Neural cell (in vitro differentiated cells): ENCODE measurements around the gene QSOX2. TPM values are rescaled to one million over a fixed set of nuclear protein-coding genes. Genes with fewer than 3 reads are reported as not detected.

Experiments
- H2AFZ ChIP-seq: fragments of 200-600, 300-800 bp; sonication (generic), shearing (Covaris generic); 2 replicates; pipeline ENCODE4 v1.6.0; 2014; ENCODE audit warnings: low read depth, mild to moderate bottlenecking, antibody characterized with exemption, low read length, moderate library complexity
- H3F3A ChIP-seq: fragments of 200-600 bp; shearing (Covaris generic); 2 replicates; pipeline ENCODE4 v1.6.1; 2016; ENCODE audit warnings: mild to moderate bottlenecking, moderate library complexity, mixed read lengths, antibody characterized with exemption, low read length; ENCODE audit not compliant: insufficient read depth, poor library complexity, severe bottlenecking
- H3K27ac ChIP-seq: fragments of 200-600, 300-800 bp; sonication (generic), shearing (Covaris generic); 2 replicates; pipeline ENCODE4 v1.5.1; 2014; ENCODE audit warnings: mild to moderate bottlenecking, low read length, moderate library complexity
- H3K27me3 ChIP-seq: fragments of 300-800, 200-600 bp; sonication (generic), shearing (Covaris generic); 2 replicates; pipeline ENCODE4 v1.6.0; 2014; ENCODE audit warnings: mild to moderate bottlenecking, low read depth, low read length, moderate library complexity; ENCODE audit not compliant: insufficient read depth
- H3K36me3 ChIP-seq: fragments of 300-800, 200-600 bp; sonication (generic), shearing (Covaris generic); 2 replicates; pipeline ENCODE4 v1.5.1; 2014; ENCODE audit warnings: mild to moderate bottlenecking, antibody characterized with exemption, low read length, moderate library complexity; ENCODE audit not compliant: insufficient read depth
- H3K4me2 ChIP-seq: fragments of 300-800, 200-600 bp; sonication (generic), shearing (Covaris generic); 2 replicates; pipeline ENCODE4 v1.6.0; 2014; ENCODE audit warnings: mild to moderate bottlenecking, low read length
- H3K4me3 ChIP-seq: fragments of 300-800, 200-600 bp; sonication (generic), shearing (Covaris generic); 2 replicates; pipeline ENCODE4 v1.5.1; 2014; ENCODE audit warnings: mild to moderate bottlenecking, low read length, moderate library complexity
- H3K79me2 ChIP-seq: fragments of 200-600 bp; shearing (Covaris generic); replicated peaks from 2 replicates; pipeline ENCODE4 v1.6.0; 2014; ENCODE audit warnings: mild to moderate bottlenecking, low read length, moderate library complexity; ENCODE audit not compliant: insufficient read depth
- H3K9ac ChIP-seq: fragments of 300-800, 200-600 bp; sonication (generic), shearing (Covaris generic); 2 replicates; pipeline ENCODE4 v1.6.1; 2016; ENCODE audit warnings: mild to moderate bottlenecking, low read length, mixed read lengths
- H3K9me2 ChIP-seq: fragments of 200-600 bp; shearing (Covaris generic); 2 replicates; pipeline ENCODE4 v1.6.1; 2016; ENCODE audit warnings: mild to moderate bottlenecking, low read length, mixed read lengths; ENCODE audit not compliant: insufficient read depth
- H3K9me3 ChIP-seq: fragments of 200-600, 300-800 bp; sonication (generic), shearing (Covaris generic); 2 replicates; pipeline ENCODE4 v1.6.1; 2016; ENCODE audit warnings: mild to moderate bottlenecking, mixed run types, low read length, moderate library complexity, mixed read lengths
- H4K20me1 ChIP-seq: fragments of 200-600 bp; shearing (Covaris generic); 2 replicates; pipeline ENCODE4 v1.6.1; 2016; ENCODE audit warnings: mild to moderate bottlenecking, mixed run types; ENCODE audit not compliant: insufficient read depth
- CTCF ChIP-seq: fragments of 450-650 bp; IDR thresholded peaks from 2 replicates; pipeline ENCODE4 v1.5.1; 2014; ENCODE audit warnings: antibody characterized with exemption, mild to moderate bottlenecking, moderate library complexity; ENCODE audit not compliant: poor library complexity, severe bottlenecking
- EP300 ChIP-seq: fragments of 450-650 bp; conservative IDR thresholded peaks from 2 replicates; pipeline ENCODE4 v1.6.1; 2014; ENCODE audit warnings: antibody characterized with exemption, mild to moderate bottlenecking, moderate library complexity; ENCODE audit not compliant: poor library complexity, severe bottlenecking
- EZH2 ChIP-seq: fragments of 200-600, 300-800 bp; shearing (Covaris generic), sonication (generic); IDR thresholded peaks from 2 replicates; pipeline ENCODE4 v1.6.1; 2014; ENCODE audit warnings: antibody characterized with exemption, low read length, borderline replicate concordance, mild to moderate bottlenecking; ENCODE audit not compliant: insufficient read depth, poor library complexity, severe bottlenecking
- MXI1 ChIP-seq: fragments of 450-650 bp; conservative IDR thresholded peaks from 2 replicates; pipeline ENCODE4 v1.6.1; 2014; ENCODE audit warnings: antibody characterized with exemption, mild to moderate bottlenecking; ENCODE audit not compliant: poor library complexity, severe bottlenecking
- POLR2AphosphoS5 ChIP-seq: IDR thresholded peaks from 2 replicates; pipeline ENCODE4 v1.6.1; 2012
- RAD21 ChIP-seq: fragments of 450-650 bp; conservative IDR thresholded peaks from 2 replicates; pipeline ENCODE4 v1.6.1; 2014; ENCODE audit warnings: antibody characterized with exemption, mild to moderate bottlenecking, moderate library complexity
- REST ChIP-seq: IDR thresholded peaks from 2 replicates; pipeline ENCODE4 v1.6.1; 2012; ENCODE audit warnings: borderline replicate concordance
- SMC3 ChIP-seq: fragments of 450-650 bp; conservative IDR thresholded peaks from 2 replicates; pipeline ENCODE4 v1.6.1; 2014; ENCODE audit warnings: antibody characterized with exemption, mild to moderate bottlenecking, moderate library complexity; ENCODE audit not compliant: poor library complexity
- TAF1 ChIP-seq: IDR thresholded peaks from 2 replicates; pipeline ENCODE4 v1.6.1; 2012; ENCODE audit warnings: low read depth
- polyA plus RNA-seq: library from polyadenylated mRNA; depleted of rRNA; stranded (reverse); fragments of >200 nt; gene quantifications from 2 replicates; pipeline ENCODE4 v1.2.3, GENCODE V29; 2014

Gene QSOX2
- polyA plus RNA-seq, 1 donor from 2014 or later: 20.7 TPM

GRCh38 chr9:136225748-136226679 lies 19.6 kb downstream of the QSOX2 start:
- Histone ChIP-seq H3K9me2 (no peaks in the 10 kb centered on the region), H3K4me3 (no peak overlapping the region), H4K20me1 (no peaks in the 10 kb centered on the region), H3K9me3 (no peaks in the 10 kb centered on the region), H3K36me3 (no peaks in the 10 kb centered on the region), H3K9ac (no peak overlapping the region), H3K79me2 (no peaks in the 10 kb centered on the region), H3K27me3 (no peaks in the 10 kb centered on the region), H3F3A (no peaks in the 10 kb centered on the region), H3K27ac (no peak overlapping the region), H3K4me2 (no peak overlapping the region), H2AFZ (no peak overlapping the region)
- TF ChIP-seq CTCF: peak; percentile 74
- TF ChIP-seq TAF1: no peak
- no peak for TF ChIP-seq REST
- peak; percentile 54 for TF ChIP-seq RAD21
- peak; percentile 62 for TF ChIP-seq SMC3
- no peak for TF ChIP-seq POLR2AphosphoS5
- no peak for TF ChIP-seq EP300
- no peak for TF ChIP-seq MXI1
- TF ChIP-seq EZH2: no peak

GRCh38 chr9:136225366-136225747 lies 20.3 kb downstream of the QSOX2 start:
- no peak overlapping the region for H3K9ac ChIP-seq
- no peaks in the 10 kb centered on the region for H3K27me3 ChIP-seq
- no peaks in the 10 kb centered on the region for H3F3A ChIP-seq
- H3K4me3 ChIP-seq: no peak overlapping the region
- no peak overlapping the region for H2AFZ ChIP-seq
- no peak overlapping the region for H3K4me2 ChIP-seq
- H4K20me1 ChIP-seq: no peaks in the 10 kb centered on the region
- no peaks in the 10 kb centered on the region for H3K36me3 ChIP-seq
- H3K27ac ChIP-seq: no peak overlapping the region
- H3K79me2 ChIP-seq: no peaks in the 10 kb centered on the region
- no peaks in the 10 kb centered on the region for H3K9me3 ChIP-seq
- H3K9me2 ChIP-seq: no peaks in the 10 kb centered on the region
- no peak for TF ChIP-seq CTCF
- TF ChIP-seq REST: no peak
- TF ChIP-seq POLR2AphosphoS5: no peak
- TF ChIP-seq EZH2: no peak
- no peak for TF ChIP-seq SMC3
- no peak for TF ChIP-seq RAD21
- no peak for TF ChIP-seq TAF1
- TF ChIP-seq EP300: no peak
- no peak for TF ChIP-seq MXI1
